HG03280 (cell line): ENCODE data around the gene CHRNE.
A peak's percentile ranks its signal among the peaks of the same experiment; 100 is the strongest.

Source experiments
- ATAC-seq: cut with Tn5 transposase; IDR thresholded peaks from one replicate; pipeline ENCODE4 v1.9.1; 2021; ENCODE audit warnings: mild to moderate bottlenecking, moderate library complexity; ENCODE audit not compliant: unreplicated experiment

The CHRNE gene

GRCh38 chr17:4903051-4903818 lies at the start of gene CHRNE:
Gene CHRNE, minus strand, starts transcription at chr17:4903098. Its CDS starts 35 bp downstream, at chr17:4903063.
- ATAC-seq, result no peak

GRCh38 chr17:4951486-4951885 lies 48.6 kb upstream of the CHRNE start:
- ATAC-seq, result no peak

DNA sequence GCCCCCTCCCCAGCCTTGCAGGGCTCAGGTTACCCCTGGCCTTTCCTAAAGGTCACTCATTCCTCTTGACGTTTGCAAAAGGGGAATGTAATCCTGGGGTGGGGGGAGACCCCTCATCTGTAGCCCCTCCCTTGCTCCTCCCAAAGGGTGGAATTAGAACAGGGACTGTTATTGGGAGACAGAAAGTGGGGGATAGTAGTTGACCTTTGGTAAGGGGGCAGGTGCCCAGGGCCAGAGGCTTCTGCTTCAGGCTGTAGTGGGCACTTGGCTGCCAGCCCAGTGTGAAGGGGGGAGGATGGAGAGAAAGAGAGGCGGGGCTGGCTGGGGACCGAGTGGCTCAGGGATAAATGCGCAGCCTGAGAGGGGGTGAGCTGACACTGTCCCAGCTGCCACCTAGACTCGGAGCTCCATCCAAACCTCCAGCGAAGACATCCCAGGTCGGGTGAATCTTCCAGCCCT lies 47.9 kb upstream of the CHRNE start, which contains the start of gene ENO3:
Gene ENO3, plus strand, starts transcription at position 374 of the 459 bp plus-strand sequence. CDS start 711 bp downstream, outside the sequence.
- ATAC-seq, result no peak

- no peak for ATAC-seq
Observed at GRCh38 chr17:4950075-4950745, 47.3 kb upstream of the CHRNE start.

GRCh38 chr17:4949321-4950074 lies 46.6 kb upstream of the CHRNE start:
- peak; percentile 27 for ATAC-seq

- ATAC-seq, result peak; percentile 38
Observed at GRCh38 chr17:4948931-4949320, 46.0 kb upstream of the CHRNE start.

DNA sequence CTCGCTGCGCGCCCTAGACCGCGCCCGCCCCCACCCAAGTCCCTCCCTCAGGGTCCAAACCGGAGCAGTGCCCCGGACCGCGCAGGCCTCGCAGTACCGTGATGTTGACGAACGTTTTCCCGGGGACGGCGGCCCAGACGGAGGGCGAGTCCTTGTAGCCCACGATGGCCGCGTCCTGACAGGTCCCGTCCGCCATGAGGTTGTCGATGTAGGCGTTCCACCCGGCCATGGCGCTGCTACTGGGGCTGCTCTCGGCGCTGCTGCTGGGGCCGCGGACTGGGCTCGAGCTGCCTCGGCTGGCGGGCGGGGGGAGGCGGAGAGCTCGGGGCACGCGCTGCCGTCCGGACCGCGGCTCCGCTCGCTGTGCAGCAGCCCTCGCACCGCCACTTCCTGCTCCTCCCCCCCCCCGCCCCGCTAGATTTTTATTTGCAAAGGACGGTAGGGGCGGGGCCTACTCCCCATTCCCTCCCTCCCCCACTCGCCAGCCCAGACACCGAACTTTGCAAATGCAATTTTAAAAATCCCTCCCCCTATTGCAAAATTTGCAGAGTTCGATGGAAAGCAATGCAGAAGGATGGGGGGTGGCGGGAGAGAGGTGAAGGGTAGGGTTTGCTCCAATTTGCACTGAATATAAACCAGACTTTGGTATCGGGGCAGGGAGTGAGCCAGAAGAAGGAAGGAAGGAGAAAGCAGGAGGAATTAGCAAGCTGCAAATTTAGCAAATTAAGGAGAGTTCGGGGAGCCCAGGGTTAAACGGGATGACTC lies 45.5 kb upstream of the CHRNE start, which contains the start of gene PFN1:
Gene PFN1, minus strand, starts transcription at position 365 of the 765 bp plus-strand sequence. Its CDS starts 136 bp downstream, at position 229.
- ATAC-seq, result peak; percentile 26

DNA sequence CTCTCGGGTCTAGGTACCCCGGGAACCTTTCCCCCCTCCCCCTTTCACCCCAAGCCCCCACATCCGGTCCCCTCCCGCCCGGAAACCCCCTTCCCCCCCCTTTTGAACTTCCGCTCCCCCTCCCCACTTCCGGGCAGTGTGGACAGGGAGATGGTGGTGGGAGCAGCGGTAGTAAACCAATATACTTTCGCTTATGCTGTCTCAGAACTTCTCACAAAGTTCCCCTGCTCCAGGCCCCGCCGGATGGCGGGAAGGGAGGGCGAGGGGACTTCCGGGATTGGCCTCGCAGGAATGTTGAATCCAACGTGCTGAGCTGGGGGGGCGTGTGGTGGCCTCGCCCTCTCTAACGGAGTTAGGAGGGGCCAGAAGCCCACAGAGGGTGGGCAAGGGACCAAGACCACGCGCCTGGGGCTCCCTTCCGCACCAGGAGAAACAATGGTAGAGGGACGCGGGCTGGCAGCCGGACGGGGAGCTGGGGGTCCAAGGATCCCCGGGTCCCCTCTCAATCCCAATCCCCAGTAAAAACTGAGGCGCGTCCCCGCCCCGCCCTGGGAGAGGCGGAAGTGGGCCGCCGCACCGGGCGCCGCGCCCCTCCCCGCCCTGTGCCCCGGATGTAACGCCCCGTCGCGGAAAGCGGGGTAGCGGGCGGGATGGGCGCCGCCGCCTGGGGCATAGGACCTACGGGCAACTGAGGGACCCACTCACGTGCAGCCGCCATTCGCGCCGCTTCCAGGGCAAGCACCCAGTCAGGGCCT lies 44.7 kb upstream of the CHRNE start:
- ATAC-seq, result peak; percentile 9

DNA sequence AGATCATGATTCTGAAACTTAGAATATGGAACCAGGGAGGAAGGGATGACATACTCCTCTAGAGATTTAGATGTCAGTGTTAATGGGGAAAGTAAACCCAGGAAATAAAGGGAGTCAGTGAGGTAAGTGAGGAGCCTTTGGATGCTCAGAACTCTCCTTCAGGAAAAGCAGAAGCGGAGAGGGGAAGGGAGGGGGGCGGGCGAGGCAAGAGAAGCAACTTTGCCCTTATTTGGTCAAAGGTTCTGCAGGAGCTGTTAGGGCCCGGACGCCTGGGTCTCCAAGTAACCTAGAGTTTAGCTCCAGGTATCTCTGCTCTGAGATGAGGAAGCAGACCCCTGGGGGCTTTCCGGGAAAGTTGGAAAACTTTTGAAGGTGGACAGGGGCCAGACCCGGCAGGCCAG lies 44.1 kb upstream of the CHRNE start:
- ATAC-seq, result no peak

DNA sequence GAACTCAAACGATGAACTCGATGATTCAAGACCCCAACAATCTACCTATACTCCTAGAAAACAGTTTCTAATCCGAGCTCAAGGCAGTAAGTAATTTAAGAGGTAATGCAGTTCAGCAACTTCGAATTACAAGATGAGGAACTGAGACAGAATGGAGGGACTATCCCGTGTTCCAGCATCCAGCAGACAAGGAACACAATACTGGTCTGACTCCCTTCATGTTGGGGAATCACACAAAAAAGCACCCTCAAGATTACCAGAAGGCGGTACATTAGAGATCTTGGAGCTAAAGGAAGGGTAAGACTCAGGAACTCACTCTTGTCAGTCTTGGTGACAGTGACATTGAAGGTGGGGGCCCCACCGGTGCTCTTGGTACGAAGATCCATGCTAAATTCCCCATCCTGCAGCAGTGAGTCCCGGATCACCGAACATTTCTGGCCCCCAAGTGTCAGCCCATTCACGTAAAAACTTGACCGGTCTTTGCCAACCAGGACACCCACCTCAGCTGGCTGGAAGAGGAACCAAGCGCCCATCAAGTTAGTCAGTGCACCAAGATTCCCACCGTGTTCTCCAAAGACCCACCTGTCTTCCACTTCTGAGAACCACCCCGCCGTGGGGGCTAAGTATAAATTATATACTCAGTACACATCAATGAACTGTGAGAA lies 43.5 kb upstream of the CHRNE start:
- no peak for ATAC-seq

DNA sequence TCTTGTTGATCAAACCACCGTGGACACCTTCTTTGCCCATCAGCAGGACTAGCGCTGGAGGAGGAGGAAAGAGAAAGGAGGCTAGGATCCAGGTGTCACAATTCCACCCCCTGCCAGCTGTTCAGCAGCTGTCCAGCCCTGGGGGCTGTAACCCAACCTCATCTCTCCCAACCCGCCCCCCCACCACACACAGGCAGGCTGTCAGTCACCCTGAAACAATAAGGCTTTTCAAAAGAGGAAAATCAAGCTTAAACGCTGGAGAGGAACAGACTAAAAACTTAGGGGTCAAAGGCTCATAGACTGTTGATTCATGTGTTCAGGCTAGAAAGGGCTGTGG lies 43.0 kb upstream of the CHRNE start:
- ATAC-seq, result no peak

DNA sequence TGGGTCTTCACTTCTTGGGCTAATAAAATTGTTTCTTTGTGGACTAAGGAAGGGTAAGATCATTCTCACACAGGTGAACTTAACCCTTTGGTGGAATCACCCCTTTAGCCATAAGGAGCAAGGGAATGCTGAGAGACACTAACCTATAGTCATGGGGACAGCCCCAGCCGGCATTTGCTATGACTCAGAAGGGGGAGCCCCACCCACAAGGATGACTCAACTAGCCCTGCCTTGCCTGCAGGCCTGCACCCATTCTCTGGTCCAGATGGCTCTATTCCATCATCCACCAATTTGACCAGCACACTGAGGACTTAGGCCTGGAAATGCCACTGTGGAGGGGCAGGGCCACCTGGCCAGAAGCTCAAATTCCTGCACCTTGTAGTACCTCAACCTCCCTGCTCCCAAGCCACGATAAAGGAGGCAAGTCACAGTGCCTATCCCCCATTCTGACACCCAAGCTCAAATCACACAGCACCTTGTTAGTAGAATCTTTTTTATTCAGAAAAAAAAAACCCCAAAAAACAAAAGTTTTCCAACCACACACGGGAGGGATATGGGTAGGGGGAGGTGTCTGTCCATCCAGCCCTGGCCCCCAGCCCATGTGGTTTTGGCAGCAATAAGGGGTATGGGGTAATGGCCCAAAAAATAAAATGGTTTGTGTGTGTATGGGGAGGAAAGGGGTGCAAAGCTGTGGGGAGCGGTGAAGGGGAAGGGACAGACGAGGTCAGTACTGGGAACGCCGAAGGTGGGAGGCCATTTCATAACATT lies 42.5 kb upstream of the CHRNE start:
- peak; percentile 23 for ATAC-seq

DNA sequence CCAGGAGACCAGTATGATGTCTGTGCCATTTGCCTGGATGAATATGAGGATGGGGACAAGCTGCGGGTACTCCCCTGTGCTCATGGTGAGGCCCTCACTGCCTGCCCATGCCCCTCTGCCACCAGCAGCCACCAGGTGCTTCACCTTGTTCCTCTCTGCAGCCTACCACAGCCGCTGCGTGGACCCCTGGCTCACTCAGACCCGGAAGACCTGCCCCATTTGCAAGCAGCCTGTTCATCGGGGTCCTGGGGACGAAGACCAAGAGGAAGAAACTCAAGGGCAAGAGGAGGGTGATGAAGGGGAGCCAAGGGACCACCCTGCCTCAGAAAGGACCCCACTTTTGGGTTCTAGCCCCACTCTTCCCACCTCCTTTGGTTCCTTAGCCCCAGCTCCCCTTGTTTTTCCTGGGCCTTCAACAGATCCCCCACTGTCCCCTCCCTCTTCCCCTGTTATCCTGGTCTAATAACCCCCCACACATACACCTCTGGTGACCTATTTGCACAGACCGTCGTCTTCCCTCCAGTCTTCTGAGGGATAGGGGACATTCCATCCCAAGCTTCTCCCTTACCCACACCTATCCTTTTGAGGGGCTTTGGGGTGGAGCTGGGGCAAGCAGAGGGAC lies 41.8 kb upstream of the CHRNE start:
- ATAC-seq, result no peak

GRCh38 chr17:4944163-4944553 lies 41.3 kb upstream of the CHRNE start:
- no peak for ATAC-seq

GRCh38 chr17:4942760-4943508 lies 40.0 kb upstream of the CHRNE start:
- ATAC-seq, result no peak

GRCh38 chr17:4941319-4941610 lies 38.4 kb upstream of the CHRNE start:
- no peak for ATAC-seq

DNA sequence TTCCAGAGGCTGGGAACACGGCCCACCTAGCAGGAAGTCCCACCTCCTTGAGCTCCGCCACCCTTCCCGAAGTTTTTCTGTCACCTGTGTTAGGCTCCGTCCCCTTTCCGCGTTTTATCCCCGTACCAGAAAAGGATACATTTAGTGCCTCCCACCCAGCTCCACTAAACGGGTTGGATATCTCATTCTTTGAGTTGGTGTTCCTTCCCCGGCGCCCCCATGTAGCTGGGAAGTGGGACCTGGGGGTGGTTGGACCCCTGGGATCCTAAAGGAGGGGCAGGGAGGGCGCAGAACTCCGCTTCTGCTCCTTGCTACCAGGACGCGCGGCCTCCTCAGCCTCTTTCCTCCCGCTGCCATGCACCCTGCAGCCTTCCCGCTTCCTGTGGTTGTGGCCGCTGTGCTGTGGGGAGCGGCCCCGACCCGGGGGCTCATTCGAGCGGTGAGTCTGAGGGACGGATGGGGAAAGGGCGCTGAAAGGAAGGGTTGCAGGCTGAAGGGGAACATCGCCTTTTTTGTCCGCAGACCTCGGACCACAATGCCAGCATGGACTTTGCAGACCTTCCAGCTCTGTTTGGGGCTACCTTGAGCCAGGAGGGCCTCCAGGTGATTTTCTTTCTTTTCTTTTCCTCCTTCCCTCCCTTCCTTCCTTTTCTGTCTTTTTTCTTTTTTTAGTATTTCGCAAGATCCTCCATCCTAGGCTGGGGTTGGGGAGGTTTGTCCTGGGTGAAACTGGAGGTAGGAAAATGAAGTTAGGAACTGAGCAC lies 37.8 kb upstream of the CHRNE start:
- ATAC-seq, result no peak
